GM10266 (cell line): ENCODE measurements around the gene CAMTA1.

Experiments
- DNase-seq: peaks from one replicate; pipeline ENCODE4 v3.0.0; 2012; ENCODE audit errors: extremely low spot score
- CTCF ChIP-seq: IDR thresholded peaks from 2 replicates; pipeline ENCODE4 v1.5.1; 2012; ENCODE audit warnings: mild to moderate bottlenecking, low read depth; ENCODE audit not compliant: control insufficient read depth, insufficient read depth; ENCODE audit errors: missing control alignments

Gene CAMTA1

GRCh38 chr1:7463526-7463925 is 678.3 kb downstream of the CAMTA1 start:
- no peak for DNase-seq
- TF ChIP-seq CTCF = no peak

GRCh38 chr1:7464736-7465135 is 679.5 kb downstream of the CAMTA1 start:
- no peak for TF ChIP-seq CTCF
- DNase-seq = no peak

DNA sequence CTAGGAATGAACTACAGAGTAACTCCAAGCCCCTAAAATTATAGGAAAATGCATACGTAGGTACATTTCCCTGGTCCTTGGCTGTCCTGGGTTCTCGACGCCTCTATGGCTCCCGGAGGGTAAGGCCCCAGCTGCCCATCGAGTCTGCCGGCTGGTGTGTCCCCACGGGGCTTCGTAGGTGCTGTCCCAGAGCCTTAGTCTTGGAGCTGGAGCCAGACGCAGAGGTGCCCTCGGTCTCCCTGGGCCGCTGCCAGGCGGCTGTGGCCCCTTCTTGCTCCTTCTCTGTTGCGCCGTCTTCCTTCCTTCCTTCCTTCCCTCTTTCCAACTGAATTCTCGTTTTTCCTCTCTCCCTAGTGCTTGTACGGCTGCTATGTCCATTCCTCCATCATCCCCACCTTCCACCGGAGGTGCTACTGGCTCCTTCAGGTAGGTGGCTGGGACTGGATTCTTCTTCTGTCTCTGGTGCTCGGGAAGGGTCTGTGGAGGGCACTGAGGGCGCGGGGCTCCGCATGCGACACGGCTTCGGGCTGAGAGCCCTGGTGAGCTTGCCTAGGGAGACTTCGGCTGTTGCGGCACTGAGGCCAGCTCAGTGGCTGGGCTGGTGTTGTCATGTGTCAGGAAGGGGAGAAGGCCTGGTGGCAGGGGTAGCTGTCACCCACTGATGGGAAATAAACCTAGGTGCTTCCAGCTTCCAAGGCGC is 682.4 kb downstream of the CAMTA1 start:
- no peak for DNase-seq
- no peak for TF ChIP-seq CTCF

- TF ChIP-seq CTCF = no peak
Observed at GRCh38 chr1:7468248-7468647, 683.0 kb downstream of the CAMTA1 start.

DNA sequence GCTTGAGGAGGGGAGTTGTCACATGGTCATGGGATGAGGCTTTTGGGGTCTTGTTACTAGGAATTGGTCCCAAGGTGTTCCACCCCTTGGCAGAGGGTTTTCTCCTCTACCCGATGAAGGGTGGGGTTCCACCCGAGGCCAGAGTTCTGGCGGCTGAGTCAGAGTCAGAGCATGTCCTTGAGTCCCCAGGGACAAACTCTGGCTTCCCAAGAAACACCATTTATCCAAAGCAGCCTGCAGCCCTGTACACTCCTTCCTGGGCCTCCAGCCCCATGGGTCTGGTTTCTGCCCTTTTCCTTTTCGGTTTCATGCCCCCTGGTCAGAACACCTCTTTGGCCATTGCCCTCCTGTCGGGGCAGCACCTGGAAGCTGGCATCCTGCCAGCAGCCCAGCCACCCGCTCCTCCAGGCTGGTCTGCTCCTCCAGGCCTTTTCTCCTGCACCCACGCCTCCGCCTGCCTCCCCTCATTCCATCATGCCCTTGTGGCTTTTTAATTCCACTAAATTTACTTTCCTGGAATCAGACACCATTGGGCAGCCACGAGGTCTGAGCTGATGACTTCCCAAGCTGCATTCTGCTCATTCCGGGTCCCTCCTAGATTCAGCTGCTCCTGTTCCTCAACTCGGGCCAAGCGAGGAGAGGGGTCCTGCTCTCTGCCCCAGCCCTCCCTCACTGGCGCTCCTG is 684.1 kb downstream of the CAMTA1 start:
- no peak for TF ChIP-seq CTCF
- DNase-seq = no peak

More at GRCh38 chr1:7468248-7468647, 683.0 kb downstream of the CAMTA1 start:
- DNase-seq = no peak

DNA sequence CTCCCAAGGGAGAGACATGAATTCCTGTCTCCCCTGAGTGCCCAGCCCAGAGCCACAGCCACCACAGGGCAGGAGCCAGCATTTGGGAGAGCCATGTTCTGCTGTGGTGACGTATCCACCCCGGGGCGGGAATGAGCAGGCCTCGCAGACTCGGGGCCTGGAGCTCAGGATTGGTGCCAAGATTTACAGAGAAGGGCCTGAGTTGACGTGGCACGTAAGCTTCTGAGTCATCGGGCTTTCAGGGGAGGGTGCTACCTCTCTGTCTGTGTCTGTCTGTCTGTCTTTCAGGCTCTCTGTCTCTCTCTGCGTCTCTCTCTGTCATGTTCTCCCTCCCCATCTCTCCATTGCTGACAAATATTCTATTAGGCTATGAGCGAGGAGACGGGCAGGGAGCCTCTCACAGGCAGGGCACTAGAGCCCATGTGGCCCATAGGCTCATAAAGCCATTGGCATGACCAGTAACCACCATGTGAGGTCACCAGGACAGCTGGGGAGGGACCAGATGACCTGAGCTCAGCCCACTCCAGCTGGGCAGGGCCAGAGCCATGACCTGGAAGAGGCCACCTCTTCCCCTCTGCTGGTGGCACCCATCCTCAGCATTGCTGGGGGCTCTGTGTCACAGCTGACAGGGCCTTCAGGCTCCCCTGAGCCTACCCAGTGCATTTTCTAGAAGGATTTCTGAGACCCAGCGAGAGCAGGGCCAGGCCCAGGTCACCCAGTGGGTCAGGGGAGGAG is 685.8 kb downstream of the CAMTA1 start:
- TF ChIP-seq CTCF = no peak
- DNase-seq = no peak
